A549 (cell line): ENCODE results near the gene EPN2. TPM values are rescaled to one million over a fixed set of nuclear protein-coding genes. Genes with fewer than 3 reads are reported as not detected.

Source experiments
- ATAC-seq, 2 experiments: fragments of 200-7000 bp in 1 of 2; fragments of >200 bp in 1 of 2; cut with Nextera tagmentation in 1 of 2; cut with Tn5 transposase in 1 of 2; 3 replicates each; pipeline versions ENCODE4 v1.8.0 to v1.9.1; 2018 to 2020; ENCODE audit warnings: mild to moderate bottlenecking in 1 of 2, moderate library complexity in 1 of 2
- CTCF ChIA-PET: fragments of 300-600 bp; sonication (Branson Sonifier 250); formaldehyde crosslinking; extraction: SDS; loops from one replicate; lab custom pipeline; 2021; ENCODE audit warnings: antibody characterized with exemption, inconsistent platforms; lab: Yijun Ruan, JAX
- POLR2A ChIA-PET: fragments of 350-600 bp; formaldehyde crosslinking; extraction: SDS; loops from one replicate; lab custom pipeline; 2021; ENCODE audit warnings: antibody characterized with exemption, inconsistent platforms; lab: Yijun Ruan, JAX
- DNase-seq, 2 experiments: peaks; one replicate each; pipeline versions ENCODE4 v3.0.0 to v3.0.0-alpha.2; 2011 to 2016; ENCODE audit warnings: low read depth in 1 of 2, low spot score in 1 of 2
- FAIRE-seq: peaks from 2 replicates; lab custom pipeline; 2011; peaks lifted over from hg19 to GRCh38; lab: Jason Lieb, UNC
- H3K27ac ChIP-seq, 2 experiments: fragments of >200 bp; sonication (Bioruptor Twin); formaldehyde crosslinking; 3 replicates each; pipeline ENCODE4 v1.5.1; 2016 to 2017
- H3K4me1 ChIP-seq: fragments of >200 bp; sonication (Bioruptor Twin); formaldehyde crosslinking; 3 replicates; pipeline ENCODE4 v1.6.1; 2016
- H3K4me2 ChIP-seq: fragments of >200 bp; sonication (Bioruptor Twin); formaldehyde crosslinking; 3 replicates; pipeline ENCODE4 v1.6.1; 2016
- H3K4me3 ChIP-seq: fragments of >200 bp; sonication (Bioruptor Twin); formaldehyde crosslinking; 3 replicates; pipeline ENCODE4 v1.5.1; 2016
- H3K9me3 ChIP-seq: fragments of >200 bp; sonication (Bioruptor Twin); formaldehyde crosslinking; 3 replicates; pipeline ENCODE4 v1.6.1; 2016
- ATOH8 ChIP-seq: fragments of 250-450 bp; sonication (Bioruptor Pico); IDR thresholded peaks from 2 replicates; pipeline ENCODE4 v1.5.0; 2020; ENCODE audit warnings: low read depth, mild to moderate bottlenecking, moderate library complexity
- EHF ChIP-seq: fragments of 250-450 bp; sonication (Bioruptor Pico); IDR thresholded peaks from 2 replicates; pipeline ENCODE4 v1.5.0; 2020; ENCODE audit warnings: mild to moderate bottlenecking
- FOSB ChIP-seq: fragments of 250-450 bp; sonication (Bioruptor Pico); IDR thresholded peaks from 2 replicates; pipeline ENCODE4 v1.5.0; 2020; ENCODE audit warnings: mild to moderate bottlenecking, moderate library complexity
- GATA3 ChIP-seq: IDR thresholded peaks from 2 replicates; pipeline ENCODE4 v1.6.1; 2012; ENCODE audit warnings: borderline replicate concordance
- HMGXB4 ChIP-seq: fragments of 250-450 bp; sonication (Bioruptor Pico); IDR thresholded peaks from 2 replicates; pipeline ENCODE4 v1.5.0; 2021; ENCODE audit warnings: mild to moderate bottlenecking, moderate library complexity, borderline replicate concordance
- HOXB13 ChIP-seq: fragments of 250-450 bp; sonication (Bioruptor Pico); IDR thresholded peaks from 2 replicates; pipeline ENCODE4 v1.5.0; 2020; ENCODE audit warnings: low read depth, mild to moderate bottlenecking, moderate library complexity
- JUN ChIP-seq, 2 experiments: fragments of >200 bp; sonication (Bioruptor Twin); formaldehyde crosslinking; IDR thresholded peaks; 2 replicates in 1 of 2; 3 replicates in 1 of 2; pipeline ENCODE4 v1.6.1; 2016 to 2017
- JUNB ChIP-seq: fragments of >200 bp; sonication (Bioruptor Twin); formaldehyde crosslinking; IDR thresholded peaks from 2 replicates; pipeline ENCODE4 v1.6.1; 2016
- MYC ChIP-seq: IDR thresholded peaks from 2 replicates; pipeline ENCODE4 v1.6.1; 2012; ENCODE audit warnings: mild to moderate bottlenecking, inconsistent platforms, low read length, improper control_type of control experiment, borderline replicate concordance
- NFE2L2 ChIP-seq: fragments of 150-350 bp; conservative IDR thresholded peaks from 2 replicates; pipeline ENCODE4 v1.6.1; 2014; ENCODE audit warnings: low read length
- NR3C1 ChIP-seq: fragments of >200 bp; sonication (Bioruptor Twin); formaldehyde crosslinking; IDR thresholded peaks from 3 replicates; pipeline ENCODE4 v1.6.1; 2017
- PBX3 ChIP-seq: IDR thresholded peaks from 2 replicates; pipeline ENCODE4 v1.6.1; 2012
- RCOR1 ChIP-seq: fragments of 150-350 bp; IDR thresholded peaks from 2 replicates; pipeline ENCODE4 v1.6.1; 2014; ENCODE audit warnings: antibody characterized with exemption, low read length, low read depth
- RFX5 ChIP-seq: fragments of 450-650 bp; IDR thresholded peaks from 2 replicates; pipeline ENCODE4 v1.7.1; 2014; ENCODE audit warnings: antibody characterized with exemption, mild to moderate bottlenecking, moderate library complexity
- TFCP2L1 ChIP-seq: fragments of 250-450 bp; sonication (Bioruptor Pico); IDR thresholded peaks from 2 replicates; pipeline ENCODE4 v1.5.0; 2021; ENCODE audit warnings: mild to moderate bottlenecking
- USF2 ChIP-seq: fragments of 450-650 bp; IDR thresholded peaks from 2 replicates; pipeline ENCODE4 v1.6.1; 2014; ENCODE audit warnings: antibody characterized with exemption
- ZC3H11A ChIP-seq: fragments of 450-650 bp; IDR thresholded peaks from 2 replicates; pipeline ENCODE4 v1.6.1; 2014; ENCODE audit warnings: antibody characterized with exemption, mild to moderate bottlenecking
- ZFP36 ChIP-seq: fragments of 450-650 bp; IDR thresholded peaks from 2 replicates; pipeline ENCODE4 v1.6.1; 2014; ENCODE audit warnings: borderline replicate concordance; ENCODE audit not compliant: partially characterized antibody
- WGBS: methylation state at CpG from one replicate; pipeline ENCODE4 v1.1.6; 2017; ENCODE audit errors: missing lambda C conversion rate; 5-methylcytosine and 5-hydroxymethylcytosine counted together
- polyA plus RNA-seq, 4 experiments: library from polyadenylated mRNA; depleted of rRNA in 3 of 4; stranded (reverse); fragments of >200 nt; fragmentation: RNase III in 1 of 4; extraction: RNeasy Plus Mini Kit Qiagen cat#74134 plus additional on column Dnase treatment in 1 of 4; gene quantifications; 2 replicates in 3 of 4; 3 replicates in 1 of 4; pipeline ENCODE4 v1.2.3, GENCODE V29; 2011 to 2017
- TF ChIP-seq, protein P1 (sequence below): fragments of >200 bp; sonication (Bioruptor Twin); formaldehyde crosslinking; IDR thresholded peaks from 3 replicates; pipeline ENCODE4 v1.5.1; 2016

The EPN2 gene
- polyA plus RNA-seq, 2 of the 4 experiments (the other 2 are of a cell fraction) = 32.1 to 33.8 TPM

- CTCF ChIA-PET = interaction anchor here (1.0 to 4.0 kb wide), 8 partner anchors 8 to 198 kb away, joined by 3 to 21 read pairs (median 6); partner anchors contain the start of gene EPN2
- WGBS = 89% methylated on average over 7 of the region's 7 CpGs
- no peak overlapping the region for H3K4me3 ChIP-seq
- no peak overlapping the region for H3K4me2 ChIP-seq
- H3K9me3 ChIP-seq = peaks cover 8% of the 10 kb centered on the region; the same call in 1 of the 3 replicates
- H3K27ac ChIP-seq = no peak overlapping the region
- no peak for FAIRE-seq
- TF ChIP-seq EHF (CRISPR knock-in tag) (no peak), JUN (IDR thresholded peaks at IDR 0.05) (no peak), ATOH8 (CRISPR knock-in tag) (no peak), RFX5 (no peak), HMGXB4 (CRISPR knock-in tag) (no peak), RCOR1 (no peak), HOXB13 (no peak), GATA3 (no peak), TFCP2L1 (CRISPR knock-in tag) (no peak), PBX3 (no peak), JUNB (no peak), ZFP36 (no peak)
- TF ChIP-seq, all 56 proteins: peak for 0
- ATAC-seq (no peak), DNase-seq (no peak)
- POLR2A ChIA-PET = no interaction called here
- peaks cover 13% of the 10 kb centered on the region; the same call in 1 of the 3 replicates for H3K4me1 ChIP-seq
Measured at GRCh38 chr17:19249681-19250080, 12.5 kb downstream of the EPN2 start.

DNA sequence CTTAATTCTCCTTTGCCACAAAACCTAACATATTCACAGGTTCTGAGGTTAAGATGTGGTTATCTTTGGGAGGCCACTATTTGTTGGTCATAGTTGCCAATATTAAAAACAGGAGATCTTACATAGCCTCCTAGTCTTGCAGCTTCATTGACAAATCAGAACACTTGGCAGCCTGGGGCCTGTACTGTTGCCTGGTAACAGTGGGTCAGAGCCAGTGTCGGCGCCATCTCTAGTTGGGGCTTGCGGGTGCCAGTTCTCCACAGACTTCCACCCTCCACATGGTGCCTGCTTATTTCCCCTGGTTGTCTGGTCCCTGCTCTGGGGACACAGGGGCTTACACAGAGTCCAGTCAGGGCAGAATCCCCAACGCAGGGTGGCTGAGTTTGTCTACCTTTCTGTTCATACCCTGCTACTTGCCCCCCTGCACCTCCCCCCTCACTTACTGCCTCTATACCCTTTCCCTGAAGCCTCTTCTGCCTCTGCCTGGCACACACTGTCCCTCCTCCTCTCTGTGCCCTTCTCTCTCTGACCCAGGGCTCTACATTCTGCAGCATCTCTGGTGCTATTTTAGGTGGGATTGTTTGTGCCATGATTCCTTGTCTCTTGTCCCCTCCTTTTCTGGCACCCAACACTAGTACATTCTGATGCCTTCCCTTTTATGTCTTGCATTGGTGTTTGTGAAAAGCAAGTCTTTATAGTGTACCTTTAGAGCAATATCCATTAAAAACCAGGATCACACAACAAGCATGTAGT lies 13.4 kb downstream of the EPN2 start:
- FAIRE-seq (peak; percentile 59), ATAC-seq (no peak; a peak in 1 of 6 replicates), DNase-seq (no peak)
- 93% methylated on average over 4 of the region's 4 CpGs for WGBS
- H3K9me3 ChIP-seq = peaks cover 8% of the 10 kb centered on the region; the same call in 1 of the 3 replicates
- no peak overlapping the region for H3K27ac ChIP-seq
- H3K4me3 ChIP-seq = no peak overlapping the region
- TF ChIP-seq ZC3H11A (no peak), ZFP36 (no peak), HMGXB4 (CRISPR knock-in tag) (no peak), FOSB (no peak), MYC (no peak), NFE2L2 (no peak), ATOH8 (CRISPR knock-in tag) (no peak), JUN (IDR thresholded peaks at IDR 0.05) (no peak), USF2 (no peak), NR3C1 (no peak)
- TF ChIP-seq, protein P1, sequence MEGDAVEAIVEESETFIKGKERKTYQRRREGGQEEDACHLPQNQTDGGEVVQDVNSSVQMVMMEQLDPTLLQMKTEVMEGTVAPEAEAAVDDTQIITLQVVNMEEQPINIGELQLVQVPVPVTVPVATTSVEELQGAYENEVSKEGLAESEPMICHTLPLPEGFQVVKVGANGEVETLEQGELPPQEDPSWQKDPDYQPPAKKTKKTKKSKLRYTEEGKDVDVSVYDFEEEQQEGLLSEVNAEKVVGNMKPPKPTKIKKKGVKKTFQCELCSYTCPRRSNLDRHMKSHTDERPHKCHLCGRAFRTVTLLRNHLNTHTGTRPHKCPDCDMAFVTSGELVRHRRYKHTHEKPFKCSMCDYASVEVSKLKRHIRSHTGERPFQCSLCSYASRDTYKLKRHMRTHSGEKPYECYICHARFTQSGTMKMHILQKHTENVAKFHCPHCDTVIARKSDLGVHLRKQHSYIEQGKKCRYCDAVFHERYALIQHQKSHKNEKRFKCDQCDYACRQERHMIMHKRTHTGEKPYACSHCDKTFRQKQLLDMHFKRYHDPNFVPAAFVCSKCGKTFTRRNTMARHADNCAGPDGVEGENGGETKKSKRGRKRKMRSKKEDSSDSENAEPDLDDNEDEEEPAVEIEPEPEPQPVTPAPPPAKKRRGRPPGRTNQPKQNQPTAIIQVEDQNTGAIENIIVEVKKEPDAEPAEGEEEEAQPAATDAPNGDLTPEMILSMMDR = no peak
- ChIA-PET POLR2A (no interaction called here), CTCF (interaction anchor here (0.7 to 4.0 kb wide), 5 partner anchors 10 to 798 kb away, joined by 3 to 21 read pairs (median 8); partner anchors contain the start of gene EPN2)
- no peak overlapping the region for H3K4me2 ChIP-seq
- peaks cover 13% of the 10 kb centered on the region; the same call in 1 of the 3 replicates for H3K4me1 ChIP-seq
